Neutrophil (primary cell): ENCODE data around the gene MELK.
"Not testable (repeated sequence)": the region's sequence is repeated elsewhere in the genome, so short reads cannot be mapped to it uniquely, and the experiment has no call there.

Experiments
- H3K27ac ChIP-seq: fragments of 200-600 bp; sonication (generic); 2 replicates; pipeline ENCODE4 v1.5.1; 2016; ENCODE audit warnings: mild to moderate bottlenecking, moderate library complexity
- H3K27me3 ChIP-seq: fragments of 200-600 bp; sonication (generic); 2 replicates; pipeline ENCODE4 v1.6.0; 2016; ENCODE audit warnings: mild to moderate bottlenecking
- H3K36me3 ChIP-seq: fragments of 200-600 bp; sonication (generic); 2 replicates; pipeline ENCODE4 v1.5.1; 2017
- H3K4me1 ChIP-seq, 2 experiments: fragments of 200-600 bp in 1 of 2; sonication (generic) in 1 of 2; 1 replicate in 1 of 2; 2 replicates in 1 of 2; pipeline versions ENCODE4 v1.5.1 to v1.6.1; 2013 to 2016; ENCODE audit warnings: low read depth in 1 of 2, low read length in 1 of 2, mild to moderate bottlenecking in 1 of 2, moderate library complexity in 1 of 2; ENCODE audit not compliant: control insufficient read depth in 1 of 2, insufficient read depth in 1 of 2
- H3K4me3 ChIP-seq, 2 experiments: fragments of 200-600 bp in 1 of 2; sonication (generic) in 1 of 2; 1 replicate in 1 of 2; 2 replicates in 1 of 2; pipeline ENCODE4 v1.5.1; 2013 to 2016; ENCODE audit warnings: low read depth in 1 of 2, low read length in 1 of 2, mild to moderate bottlenecking in 1 of 2, moderate library complexity in 1 of 2
- H3K9me3 ChIP-seq: fragments of 200-600 bp; sonication (generic); 2 replicates; pipeline ENCODE4 v1.5.1; 2016
- CTCF ChIP-seq: fragments of 200-600 bp; sonication (generic); IDR thresholded peaks from 2 replicates; pipeline ENCODE4 v1.5.1; 2016; ENCODE audit warnings: antibody characterized with exemption

Gene MELK

GRCh38 chr9:36542355-36542754 lies 30.3 kb upstream of the MELK start:
- no peaks in the 10 kb centered on the region for H3K4me1 ChIP-seq

GRCh38 chr9:36543916-36544315 lies 28.8 kb upstream of the MELK start:
- Histone ChIP-seq H3K9me3 (no peaks in the 10 kb centered on the region), H3K36me3 (no peaks in the 10 kb centered on the region), H3K27ac (no peak overlapping the region), H3K4me1 (no peaks in the 10 kb centered on the region), H3K27me3 (peaks cover 12% of the 10 kb centered on the region), H3K4me3 (no peak overlapping the region)
- TF ChIP-seq CTCF, result no peak

More at GRCh38 chr9:36542355-36542754, 30.3 kb upstream of the MELK start:
- H3K27me3 ChIP-seq, result peaks cover under 1% of the 10 kb centered on the region
- H3K9me3 ChIP-seq, result no peaks in the 10 kb centered on the region
- TF ChIP-seq CTCF, result no peak
- H3K36me3 ChIP-seq, result no peaks in the 10 kb centered on the region
- no peak overlapping the region for H3K4me3 ChIP-seq
- no peak overlapping the region for H3K27ac ChIP-seq

GRCh38 chr9:36547598-36547997 lies 25.1 kb upstream of the MELK start:
- no peaks in the 10 kb centered on the region for H3K9me3 ChIP-seq
- TF ChIP-seq CTCF, result no peak
- no peaks in the 10 kb centered on the region for H3K36me3 ChIP-seq
- H3K4me3 ChIP-seq, result no peak overlapping the region
- H3K27ac ChIP-seq, result no peak overlapping the region
- H3K4me1 ChIP-seq, result no peaks in the 10 kb centered on the region
- peaks cover 12% of the 10 kb centered on the region for H3K27me3 ChIP-seq

- no peaks in the 10 kb centered on the region for H3K4me1 ChIP-seq
- no peaks in the 10 kb centered on the region for H3K9me3 ChIP-seq
- TF ChIP-seq CTCF, result no peak
- no peak overlapping the region for H3K27ac ChIP-seq
- H3K27me3 ChIP-seq, result peaks cover 12% of the 10 kb centered on the region
- no peaks in the 10 kb centered on the region for H3K36me3 ChIP-seq
- no peak overlapping the region for H3K4me3 ChIP-seq
Measured at GRCh38 chr9:36548454-36548853, 24.2 kb upstream of the MELK start.

- no peaks in the 10 kb centered on the region for H3K36me3 ChIP-seq
- H3K27ac ChIP-seq, result no peak overlapping the region
- no peaks in the 10 kb centered on the region for H3K4me1 ChIP-seq
- no peak for TF ChIP-seq CTCF
- no peak overlapping the region for H3K4me3 ChIP-seq
- H3K9me3 ChIP-seq, result no peaks in the 10 kb centered on the region
- peaks cover 12% of the 10 kb centered on the region for H3K27me3 ChIP-seq
Measured at GRCh38 chr9:36550135-36550534, 22.6 kb upstream of the MELK start.

- H3K36me3 ChIP-seq, H3K4me1 ChIP-seq, H3K9me3 ChIP-seq, H3K4me3 ChIP-seq, H3K27ac ChIP-seq: not testable (repeated sequence)
- H3K27me3 ChIP-seq, result peaks cover 12% of the 10 kb centered on the region
Measured at GRCh38 chr9:36550631-36551098, 22.0 kb upstream of the MELK start.
